Stimulated activated CD4-positive, alpha-beta T cell treated with anti-CD3 and anti-CD28 coated beads, Interleukin-1b, Interleukin-23, amount 100 ng/mL, for 48 hours (primary cell): ENCODE data around the gene FGFR1OP2.
"Not testable (repeated sequence)": the region's sequence is repeated elsewhere in the genome, so short reads cannot be mapped to it uniquely, and the experiment has no call there.

Experiments used
- DNase-seq: peaks from one replicate; pipeline ENCODE4 v3.0.0-alpha.2; 2020

The FGFR1OP2 gene

DNA sequence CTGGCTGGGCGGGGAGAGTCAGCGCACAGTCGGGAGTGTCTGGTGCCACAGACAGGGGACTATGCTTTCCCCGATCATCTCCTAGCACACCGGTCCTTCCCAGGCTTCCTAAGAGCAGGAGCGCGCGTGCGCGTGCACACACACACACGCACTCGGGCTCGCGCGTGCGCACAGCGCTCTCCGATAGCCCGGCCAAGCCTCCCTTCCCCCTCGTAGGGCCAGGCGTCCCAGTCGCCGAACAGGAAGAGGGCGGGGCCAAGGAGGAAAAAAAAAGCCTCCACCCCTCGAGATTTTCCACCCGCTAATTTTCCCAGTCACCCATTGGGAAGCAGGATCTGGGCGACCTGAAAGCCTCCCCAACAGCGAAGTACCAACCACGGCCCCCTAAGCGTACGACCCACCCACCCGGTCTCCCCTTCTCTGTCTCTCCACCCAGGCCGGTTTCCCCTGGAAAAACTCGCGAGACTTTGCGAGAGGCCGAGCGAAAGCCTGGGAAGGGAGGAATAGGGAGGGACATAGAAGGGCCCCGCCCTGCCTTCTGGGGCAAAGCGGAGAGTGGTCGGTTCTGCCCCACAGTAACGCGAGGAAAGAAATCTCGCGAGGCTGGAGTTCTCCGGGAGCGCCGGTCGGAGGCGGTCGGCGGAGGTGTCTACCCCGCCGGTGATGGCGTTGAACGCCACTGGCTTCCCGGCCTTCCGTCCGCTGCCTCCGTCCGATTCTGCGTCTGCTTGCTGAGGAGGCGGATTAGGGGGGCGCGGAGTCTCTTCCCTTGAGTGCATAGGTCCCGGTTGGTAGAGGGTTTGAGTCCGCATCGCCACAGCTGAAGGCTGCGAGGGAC is at the start of gene FGFR1OP2, which contains the start of gene INTS13:
FGFR1OP2 (plus strand) TSS at position 608 of the 838 bp plus-strand sequence. CDS start 15,689 bp downstream, outside the sequence.
INTS13 (minus strand) TSS at position 119 of the 838 bp plus-strand sequence. CDS start 1,178 bp downstream, outside the sequence.
- peak; percentile 97 for DNase-seq

DNA sequence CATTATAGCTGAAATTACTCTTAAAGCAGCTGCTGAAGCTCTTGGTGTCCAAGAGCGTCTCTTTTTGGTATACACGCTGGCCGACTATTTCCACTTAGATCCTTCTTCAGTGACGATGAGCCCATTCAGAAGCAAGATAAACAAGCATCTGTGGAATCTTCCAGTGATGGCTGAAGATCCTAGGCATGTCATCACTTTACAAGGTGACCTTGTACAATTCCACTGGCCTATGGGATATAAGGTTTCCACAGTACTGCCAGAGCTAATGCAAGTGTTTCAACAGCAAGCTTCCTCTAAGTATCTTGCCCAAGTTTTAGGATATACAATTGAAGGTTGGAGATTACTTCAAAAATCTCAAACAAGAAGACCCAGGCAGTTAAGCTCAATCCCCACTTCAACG is 47.5 kb upstream of the FGFR1OP2 start:
- no peak for DNase-seq

DNA sequence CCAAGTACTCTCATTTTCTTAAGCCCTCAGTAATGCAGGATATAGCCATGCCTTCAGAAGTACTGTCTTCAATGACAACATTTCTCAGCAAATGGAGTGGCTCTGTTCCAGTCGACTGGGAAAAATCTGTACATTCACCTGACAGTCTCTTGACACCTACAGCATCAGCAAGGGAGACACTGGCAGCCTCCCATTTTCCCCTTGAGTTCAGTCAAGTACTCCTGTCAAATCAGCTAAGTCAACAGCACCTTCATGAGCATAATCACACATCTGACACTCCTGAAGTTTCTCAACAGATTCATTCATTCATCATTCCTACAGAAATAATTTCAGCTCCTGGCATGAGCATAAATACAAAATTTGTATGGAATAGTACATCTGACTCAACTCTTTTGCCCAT is 46.6 kb upstream of the FGFR1OP2 start:
- DNase-seq, result no peak

DNA sequence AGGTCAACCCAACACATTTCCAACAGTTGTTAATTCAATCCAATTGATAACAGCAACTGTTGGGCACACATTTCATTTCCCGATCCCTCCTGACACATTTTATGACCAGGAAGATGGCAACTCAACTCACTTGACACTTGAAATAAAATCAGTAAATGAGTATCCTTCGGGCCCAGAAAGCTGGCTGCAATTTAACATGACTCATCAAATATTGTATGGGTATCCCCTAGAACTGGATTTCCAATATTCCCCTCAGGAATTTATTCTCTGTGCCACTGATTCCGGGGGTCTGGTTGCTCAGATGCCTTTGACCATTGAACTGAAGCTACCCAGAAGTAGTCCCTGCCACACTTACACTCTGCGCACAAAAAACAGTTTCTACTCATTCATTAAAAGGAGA is 42.6 kb upstream of the FGFR1OP2 start:
- DNase-seq, result no peak

DNA sequence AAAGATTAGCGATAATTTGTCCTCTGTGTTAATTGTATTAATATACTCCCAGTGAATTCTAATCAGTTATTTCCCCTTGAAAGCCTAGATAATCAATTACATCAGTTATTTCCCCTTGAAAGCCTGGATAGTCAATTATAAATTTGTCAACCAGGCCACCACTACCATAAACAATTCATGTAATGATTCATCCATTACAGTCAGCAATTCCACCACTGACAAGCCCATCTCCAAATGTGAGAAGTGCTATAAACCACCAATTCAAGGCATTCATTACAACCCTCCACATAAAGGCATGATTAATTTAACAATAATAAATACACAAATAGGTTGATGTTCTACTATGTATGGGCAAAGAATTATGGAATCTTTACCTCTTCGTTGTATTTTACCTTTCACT is 41.4 kb upstream of the FGFR1OP2 start:
- no peak for DNase-seq

DNA sequence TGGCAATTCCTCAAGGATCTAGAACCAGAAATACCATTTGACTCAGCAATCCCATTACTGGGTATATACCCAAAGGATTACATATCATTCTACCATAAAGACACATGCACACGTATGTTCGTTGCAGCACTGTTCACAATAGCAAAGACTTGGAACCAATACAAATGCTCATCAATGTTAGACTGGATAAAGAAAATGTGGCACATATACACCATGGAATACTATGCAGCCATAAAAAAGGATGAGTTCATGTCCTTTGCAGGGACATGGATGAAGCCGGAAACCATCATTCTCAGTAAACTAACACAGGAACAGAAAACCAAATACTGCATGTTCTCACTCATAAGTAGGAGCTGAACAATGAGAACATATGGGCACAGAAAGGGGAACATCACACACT is 34.9 kb upstream of the FGFR1OP2 start:
- DNase-seq, result not testable (repeated sequence)

DNA sequence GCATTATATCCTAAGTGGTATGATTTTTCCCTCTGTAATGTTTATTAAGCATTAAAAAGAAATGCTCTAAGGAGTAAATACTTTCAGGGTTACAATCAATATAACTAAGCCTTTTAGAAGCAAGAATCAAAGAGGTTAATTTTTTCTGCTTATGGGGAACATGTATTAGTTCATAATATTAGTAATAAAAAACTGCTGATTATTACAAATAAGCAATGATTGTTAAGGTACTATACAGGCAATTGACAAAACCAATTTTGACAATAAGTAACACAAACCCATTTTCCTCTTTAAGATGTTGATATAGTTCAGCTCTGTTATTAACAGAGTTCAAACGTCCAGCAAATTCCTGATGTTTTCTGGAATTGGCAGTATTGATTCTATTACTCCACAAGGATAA is 32.2 kb upstream of the FGFR1OP2 start:
- no peak for DNase-seq

DNA sequence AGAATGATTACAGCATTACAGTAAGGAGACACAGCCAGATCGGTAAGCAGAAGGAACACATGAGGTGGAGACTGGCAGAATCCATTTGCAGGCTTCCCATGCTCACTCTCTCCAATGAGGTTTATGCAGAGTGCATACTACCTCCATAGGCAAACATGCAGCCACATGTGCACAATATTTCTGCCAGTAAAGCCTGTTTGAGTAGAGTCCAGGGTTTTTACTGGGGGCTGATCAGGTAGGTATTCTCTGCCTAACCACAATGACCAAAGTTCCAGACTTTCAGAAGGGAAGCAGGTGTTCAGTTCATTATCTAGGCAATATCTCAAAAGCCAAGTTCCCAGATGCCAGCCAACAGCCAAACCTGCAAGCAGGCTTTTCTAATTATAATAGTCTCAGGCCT is 31.6 kb upstream of the FGFR1OP2 start:
- no peak for DNase-seq

DNA sequence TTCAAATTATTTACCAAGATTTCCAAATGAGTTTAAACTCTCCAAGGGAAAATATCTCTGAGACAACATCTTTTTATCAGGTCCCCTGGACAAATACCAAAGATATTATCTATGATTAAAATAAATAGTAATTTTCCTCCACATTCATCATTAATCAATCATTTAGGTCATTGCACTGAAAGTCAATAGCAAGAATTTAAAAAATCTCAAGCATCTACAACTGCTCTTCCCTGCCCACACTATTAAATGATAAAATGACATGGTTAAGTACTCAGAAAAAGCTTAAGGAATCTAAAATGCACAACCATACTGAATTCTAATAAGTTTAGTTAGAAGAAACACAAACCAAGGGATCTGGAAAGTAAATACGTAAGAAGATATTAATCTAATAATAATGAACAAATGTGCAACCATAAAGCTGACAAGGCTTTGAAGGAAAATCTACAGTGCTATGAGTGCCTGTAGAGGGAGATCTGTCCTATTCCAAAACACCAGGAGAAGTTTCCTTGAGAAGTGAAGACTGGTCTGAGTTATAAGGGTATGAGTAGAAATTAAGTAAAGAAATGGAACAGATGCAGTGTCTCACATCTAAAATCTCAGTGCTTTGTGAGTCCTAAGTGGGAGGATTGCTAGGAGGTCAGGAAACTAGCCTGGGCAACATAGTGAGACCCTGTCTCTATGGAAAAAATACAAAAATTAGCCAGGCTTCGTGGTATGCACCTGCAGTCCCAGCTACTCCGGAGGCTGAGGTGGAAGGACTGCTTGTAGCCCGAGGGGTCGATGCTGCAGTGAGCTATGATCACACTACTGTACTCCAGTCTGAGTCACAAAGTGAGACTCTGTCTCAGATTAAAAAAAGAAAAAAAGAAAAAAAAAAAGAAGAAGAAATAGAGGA is 19.7 kb upstream of the FGFR1OP2 start:
- no peak for DNase-seq

DNA sequence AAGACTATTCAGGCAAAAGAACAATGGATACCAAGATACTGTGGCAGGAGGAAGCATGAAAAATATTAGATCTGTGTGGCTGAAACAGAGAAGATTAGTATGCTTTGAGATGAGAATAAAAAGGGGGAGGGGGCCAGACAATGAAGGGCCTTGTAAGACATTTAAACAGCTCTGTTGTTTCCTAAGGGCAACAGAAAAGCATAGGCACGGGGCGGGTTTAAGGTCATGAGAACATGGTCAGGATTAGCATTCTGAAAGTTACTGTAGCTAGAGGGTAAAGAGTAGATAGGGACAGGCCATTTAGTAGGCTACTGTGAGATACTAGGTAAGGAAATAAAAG is 19.1 kb upstream of the FGFR1OP2 start:
- no peak for DNase-seq

DNA sequence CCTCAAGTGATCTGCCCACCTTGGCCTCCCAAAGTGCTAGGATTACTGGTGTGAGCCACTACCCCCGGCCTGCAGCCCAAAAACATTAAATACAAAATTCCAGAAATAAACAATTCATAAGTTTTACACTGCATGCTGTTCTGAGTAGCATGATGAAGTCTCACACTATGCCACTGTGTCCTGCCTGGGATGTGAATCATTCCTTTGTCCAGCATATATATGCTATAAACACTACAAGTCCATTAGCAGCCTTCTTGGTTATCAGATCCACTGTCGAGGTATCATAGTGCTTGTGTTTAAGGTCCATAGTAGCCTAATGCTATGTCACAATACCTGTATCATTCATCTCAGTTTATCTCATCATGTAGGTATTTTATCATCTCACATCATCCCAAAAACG is 16.4 kb upstream of the FGFR1OP2 start:
- DNase-seq, result no peak

DNA sequence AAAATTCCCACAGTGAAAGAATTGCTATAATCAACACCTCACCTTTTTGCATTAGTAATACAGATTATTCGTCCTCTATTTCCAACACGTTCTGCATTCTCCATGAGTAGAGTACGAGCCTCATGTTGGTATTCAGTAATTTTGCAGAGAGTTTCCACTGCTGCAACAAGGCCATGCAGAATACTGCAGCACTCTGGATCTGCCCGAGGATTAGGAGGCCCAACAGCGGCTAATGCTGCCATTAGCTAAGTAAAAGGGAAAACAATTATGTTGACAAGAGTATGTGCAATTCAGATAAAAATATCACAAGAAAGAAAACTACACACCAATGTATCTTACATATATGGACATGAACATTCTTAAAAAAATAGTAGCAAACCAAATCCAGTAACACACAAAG is 9.6 kb upstream of the FGFR1OP2 start:
- DNase-seq, result no peak

DNA sequence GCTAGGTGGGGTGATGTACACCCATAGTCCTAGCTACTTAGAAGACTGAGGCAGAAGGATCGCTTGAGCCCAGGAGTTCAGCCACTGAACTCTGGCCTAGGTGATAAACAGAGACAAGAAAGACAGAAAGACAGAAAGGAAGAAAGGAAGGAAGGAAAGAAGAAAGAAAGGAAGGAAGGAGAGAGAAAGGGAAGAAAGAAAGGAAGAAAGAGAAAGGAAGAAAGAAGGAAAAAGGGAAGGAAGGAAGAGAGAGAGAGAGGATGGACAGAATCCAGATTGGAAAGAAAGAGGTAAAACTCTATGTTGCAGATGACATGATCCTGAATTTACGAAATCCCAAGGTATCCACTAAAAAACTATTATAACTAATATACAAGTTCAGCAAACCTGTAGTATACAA is 8.7 kb upstream of the FGFR1OP2 start:
- DNase-seq, result no peak

DNA sequence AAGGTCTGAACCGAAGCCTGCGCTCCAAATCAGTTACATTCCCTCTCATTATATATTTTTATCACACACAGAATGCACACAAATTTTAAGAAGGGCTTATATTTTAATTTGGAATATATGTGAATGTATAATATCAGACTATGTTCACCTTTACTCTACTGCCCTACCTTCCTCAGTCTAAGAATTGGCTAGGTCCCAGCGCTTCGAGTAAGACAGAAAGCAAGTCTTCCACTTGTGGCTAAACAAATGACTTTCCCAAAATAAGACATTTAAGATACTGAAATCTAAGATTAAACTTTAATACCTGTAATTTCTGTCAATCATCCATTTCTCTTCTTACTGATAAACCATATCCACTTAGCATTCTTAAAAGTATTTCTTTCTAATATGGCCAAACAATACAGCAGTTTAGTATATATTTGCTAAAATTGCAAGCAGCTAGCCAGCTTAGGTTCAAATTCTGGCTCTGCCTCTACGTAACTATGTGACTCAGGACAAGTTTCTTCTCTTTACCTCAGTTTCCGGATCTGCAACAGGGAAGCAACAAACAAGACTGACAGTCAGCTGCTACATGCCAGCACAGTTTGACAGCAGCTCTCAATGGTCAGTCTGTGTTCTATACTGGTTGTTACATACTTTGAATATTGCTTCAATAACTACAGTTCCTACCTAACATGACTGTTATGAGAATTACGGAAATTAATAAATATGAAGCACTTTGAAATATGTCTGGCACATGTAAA is 2.5 kb upstream of the FGFR1OP2 start:
- DNase-seq, result no peak

DNA sequence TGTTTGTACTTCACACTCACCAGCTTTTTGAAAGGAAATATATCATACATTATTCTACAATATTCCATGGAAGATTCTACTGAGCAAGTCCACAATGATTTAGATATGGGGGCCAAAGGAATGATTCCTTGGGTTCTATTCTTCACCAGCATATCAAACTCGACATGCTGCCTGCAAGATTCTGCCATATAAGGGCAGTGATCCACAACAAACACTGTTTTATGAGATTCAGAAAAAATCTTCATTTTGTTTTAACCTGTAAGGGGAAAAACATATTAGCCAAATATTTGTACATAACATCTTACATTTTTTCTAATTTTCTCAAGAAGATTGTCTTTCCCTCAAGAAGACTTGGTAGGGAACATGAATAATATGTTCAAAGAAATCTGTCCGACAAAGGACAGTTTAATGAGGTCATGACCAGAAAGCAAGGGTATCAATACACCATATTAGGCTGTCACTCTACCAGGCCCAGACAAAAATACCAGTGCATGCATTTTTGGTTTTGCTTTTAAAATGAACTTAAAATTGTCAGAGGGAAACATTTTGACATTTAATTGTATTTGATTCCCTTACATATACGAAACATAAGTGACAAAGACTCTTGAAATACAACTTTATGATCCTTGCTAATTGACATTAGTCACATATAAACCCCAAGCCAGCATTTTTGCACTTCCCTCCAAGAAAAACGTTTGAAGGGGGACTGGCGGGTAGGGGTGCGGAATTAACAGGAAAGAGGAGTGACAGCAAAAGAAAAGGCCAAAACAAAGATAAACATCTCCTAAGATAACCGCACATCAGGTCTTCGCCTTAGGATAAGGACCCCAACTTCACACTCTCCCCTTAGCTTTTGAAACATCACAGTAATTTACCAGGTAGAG is 1.5 kb upstream of the FGFR1OP2 start:
- DNase-seq, result no peak

DNA sequence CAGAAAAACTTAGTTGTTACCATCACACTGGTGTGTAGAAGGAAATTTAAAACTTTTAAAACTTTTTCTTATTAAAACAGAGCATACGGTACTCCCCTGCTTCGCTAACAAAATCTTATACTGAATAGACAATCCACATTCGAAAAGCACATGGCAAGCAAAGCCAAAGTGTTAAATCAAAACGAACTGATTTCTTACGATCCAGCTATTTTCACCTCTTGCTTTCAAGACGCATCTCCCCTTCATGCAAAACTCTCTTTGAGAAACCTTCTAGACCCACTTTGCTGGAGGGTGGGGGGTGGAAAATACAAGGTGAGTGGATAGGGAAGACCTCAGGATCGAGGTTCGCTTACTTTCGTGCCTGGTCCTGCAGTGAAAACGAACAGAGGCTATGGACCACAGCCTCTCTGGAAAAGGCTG is 817 bp upstream of the FGFR1OP2 start:
- DNase-seq, result no peak

DNA sequence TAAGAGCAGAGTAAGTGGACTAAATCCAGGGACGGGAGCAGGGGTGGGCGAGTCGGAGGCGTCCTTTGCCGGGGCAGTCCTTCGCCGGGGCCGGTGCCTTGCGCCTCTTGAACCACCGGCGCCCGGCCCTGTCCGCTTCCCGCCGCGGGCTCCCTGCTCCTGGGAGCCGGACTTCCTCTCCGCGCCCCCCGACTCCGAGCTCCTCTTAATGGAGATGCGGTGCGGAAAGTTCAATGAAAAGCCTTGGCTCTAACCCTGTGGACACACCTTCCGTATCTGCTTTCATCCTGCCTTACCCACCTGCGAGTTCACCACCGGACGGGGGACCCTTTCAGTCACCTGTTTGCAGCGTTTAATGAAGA is 412 bp downstream of the FGFR1OP2 start:
- DNase-seq, result no peak

DNA sequence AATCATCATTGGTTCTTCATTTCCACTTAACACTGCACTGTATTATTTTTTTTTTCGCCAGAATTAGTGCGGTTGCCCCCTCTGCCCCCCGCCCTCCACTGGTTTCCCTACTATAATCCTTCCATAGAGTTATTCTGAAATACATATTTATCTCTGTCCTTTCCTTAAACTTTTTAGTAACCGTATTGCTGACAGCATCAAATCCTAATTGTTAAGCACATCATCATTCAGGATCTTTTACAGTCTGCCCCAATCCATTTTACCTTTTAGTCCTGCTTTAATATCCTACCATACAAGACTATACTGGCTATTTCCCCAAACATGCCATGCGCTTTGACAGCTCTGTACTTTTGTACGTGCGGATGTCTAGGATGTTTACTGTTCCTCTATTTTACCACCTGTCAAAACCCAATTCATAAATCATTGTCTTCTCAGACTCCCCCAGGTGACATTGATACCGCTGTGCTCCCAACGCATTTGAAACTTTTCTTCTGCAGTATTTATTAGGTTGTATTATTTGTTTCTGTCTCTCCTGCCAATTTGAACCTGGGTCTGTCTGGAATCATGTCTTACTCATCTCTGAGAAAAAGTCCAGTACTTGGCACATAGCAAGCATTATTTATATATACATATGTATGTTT is 1.0 kb downstream of the FGFR1OP2 start:
- no peak for DNase-seq

DNA sequence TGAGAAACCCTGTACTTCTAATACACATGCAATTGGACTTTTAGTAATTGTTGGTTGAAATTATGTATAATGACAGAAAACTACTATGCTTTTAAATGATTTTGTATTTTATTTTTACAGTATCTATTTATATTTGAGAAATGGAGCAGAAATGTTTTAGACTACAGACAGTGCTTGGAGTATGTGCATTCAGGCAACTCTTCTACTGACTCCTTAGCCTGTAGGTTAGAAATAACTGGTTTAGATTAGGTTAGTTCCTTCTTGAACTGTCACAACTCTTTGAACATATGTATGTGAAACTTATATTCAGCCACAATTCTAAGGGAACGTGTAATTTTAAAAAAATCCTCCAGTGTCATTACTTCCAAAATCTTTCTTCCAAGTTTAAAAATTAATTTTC is 1.7 kb downstream of the FGFR1OP2 start:
- no peak for DNase-seq

DNA sequence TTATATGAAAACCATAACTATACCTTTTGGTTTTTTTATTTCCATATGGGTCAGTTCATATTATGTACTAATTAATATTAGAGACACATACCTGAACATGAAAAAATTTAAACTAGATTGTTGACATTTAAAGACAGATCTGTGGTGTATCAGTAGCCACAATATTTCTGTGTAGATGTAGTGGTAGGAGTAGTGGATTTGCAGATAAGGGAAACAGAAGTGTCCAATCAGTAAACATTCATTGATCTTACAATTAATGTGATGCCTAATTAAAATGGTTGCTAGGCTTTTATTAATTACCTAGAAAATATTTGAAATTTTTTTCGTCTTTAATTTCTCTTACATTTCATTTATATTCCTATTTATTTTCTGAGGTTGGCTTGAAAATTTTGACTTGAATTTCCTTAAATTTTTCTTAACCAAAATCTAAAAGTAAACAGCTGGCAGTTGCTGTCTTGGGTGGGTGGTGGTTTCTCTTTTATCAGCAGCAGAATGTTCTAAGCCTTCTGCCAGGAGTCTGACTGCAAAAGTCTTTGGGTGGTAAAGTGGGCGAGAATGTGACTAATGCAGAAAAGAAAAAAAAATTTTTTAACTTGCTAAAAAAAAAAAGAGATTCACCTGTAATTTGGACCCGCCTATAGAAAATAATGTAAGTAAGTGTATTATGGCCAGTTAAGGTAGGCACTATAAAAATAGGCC is 2.4 kb downstream of the FGFR1OP2 start:
- DNase-seq, result no peak

DNA sequence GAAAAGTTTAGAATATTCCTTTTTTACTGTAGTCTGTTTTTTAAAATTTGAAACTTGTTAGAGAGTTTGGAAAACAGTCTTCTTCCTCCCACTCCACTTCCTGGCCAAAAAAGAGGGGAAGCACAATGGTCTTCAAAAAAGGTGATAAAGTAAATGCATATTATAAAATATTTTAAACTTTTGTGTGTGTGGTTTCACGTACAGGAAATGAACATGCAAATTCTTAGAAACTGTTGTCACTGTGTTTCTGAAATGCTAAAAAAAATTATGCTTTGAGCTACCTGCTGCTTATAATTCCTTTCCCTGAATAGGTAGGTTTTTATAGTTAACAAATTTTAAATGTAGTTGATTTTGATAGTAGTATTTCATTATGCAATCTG is 2.9 kb downstream of the FGFR1OP2 start:
- no peak for DNase-seq
